ENCODE data around the gene UGT1A7.
"Not testable (repeated sequence)": the region's sequence is repeated elsewhere in the genome, so short reads cannot be mapped to it uniquely, and the experiment has no call there.

UGT1A7 gene

DNA sequence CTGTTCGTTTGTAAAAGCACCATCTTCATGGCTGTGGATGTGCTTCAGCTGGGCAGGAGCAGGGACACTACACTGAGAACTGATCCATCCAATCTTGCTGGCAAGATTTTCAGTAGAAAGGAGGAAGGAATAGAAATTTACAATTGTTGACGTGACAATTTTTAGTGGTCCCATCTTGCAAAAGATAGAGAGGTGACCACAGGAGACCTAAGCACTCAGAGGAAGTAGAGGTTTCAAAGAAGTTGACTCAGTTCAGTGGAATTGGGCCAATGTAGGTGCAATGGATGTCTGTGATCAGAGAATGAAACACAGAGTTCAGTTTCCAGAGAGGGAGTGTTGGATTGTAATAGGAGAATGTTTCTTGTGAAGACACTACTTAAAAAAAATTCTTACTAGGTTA lies 32.4 kb downstream of the UGT1A7 start:
- DNase-seq: no peak

DNA sequence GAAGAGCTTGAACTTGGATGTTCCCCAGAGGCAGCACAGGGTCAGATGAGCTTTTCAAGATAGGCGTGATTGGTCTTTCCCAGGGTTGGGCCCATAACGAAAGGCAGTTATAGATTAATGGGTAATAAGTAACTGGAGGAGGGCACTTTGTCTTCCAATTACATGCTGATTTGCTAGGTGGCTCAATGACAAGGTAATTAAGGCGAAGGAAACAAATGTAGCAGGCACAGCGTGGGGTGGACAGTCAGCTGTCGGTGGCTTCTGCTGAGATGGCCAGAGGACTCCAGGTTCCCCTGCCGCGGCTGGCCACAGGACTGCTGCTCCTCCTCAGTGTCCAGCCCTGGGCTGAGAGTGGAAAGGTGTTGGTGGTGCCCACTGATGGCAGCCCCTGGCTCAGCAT lies 36.9 kb downstream of the UGT1A7 start, which contains the start of gene UGT1A4:
Gene UGT1A4, plus strand, starts transcription at position 185 of the 400 bp plus-strand sequence. Its CDS starts 85 bp downstream, at position 270.
- DNase-seq: no peak

DNA sequence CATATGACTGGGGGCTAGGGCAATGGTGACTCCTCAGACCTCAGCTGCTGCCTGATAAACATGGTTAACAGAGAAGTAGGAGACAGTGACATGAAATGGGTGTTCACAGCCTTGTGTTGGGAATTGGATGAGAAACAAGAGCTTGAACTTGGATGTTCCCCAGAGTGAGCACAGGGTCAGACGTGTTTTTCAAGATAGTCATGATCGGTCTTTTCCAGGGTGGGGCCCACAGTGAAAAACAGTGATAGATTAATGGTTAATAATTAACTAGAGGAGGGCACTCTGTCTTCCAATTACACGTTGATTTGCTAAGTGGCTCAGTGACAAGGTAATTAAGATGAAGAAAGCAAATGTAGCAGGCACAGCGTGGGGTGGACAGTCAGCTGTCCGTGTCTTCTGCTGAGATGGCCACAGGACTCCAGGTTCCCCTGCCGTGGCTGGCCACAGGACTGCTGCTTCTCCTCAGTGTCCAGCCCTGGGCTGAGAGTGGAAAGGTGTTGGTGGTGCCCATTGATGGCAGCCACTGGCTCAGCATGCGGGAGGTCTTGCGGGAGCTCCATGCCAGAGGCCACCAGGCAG lies 47.1 kb downstream of the UGT1A7 start, which contains the start of gene UGT1A3:
Gene UGT1A3, plus strand, starts transcription at position 320 of the 579 bp plus-strand sequence. Its CDS starts 85 bp downstream, at position 405.
- no peak for DNase-seq

DNA sequence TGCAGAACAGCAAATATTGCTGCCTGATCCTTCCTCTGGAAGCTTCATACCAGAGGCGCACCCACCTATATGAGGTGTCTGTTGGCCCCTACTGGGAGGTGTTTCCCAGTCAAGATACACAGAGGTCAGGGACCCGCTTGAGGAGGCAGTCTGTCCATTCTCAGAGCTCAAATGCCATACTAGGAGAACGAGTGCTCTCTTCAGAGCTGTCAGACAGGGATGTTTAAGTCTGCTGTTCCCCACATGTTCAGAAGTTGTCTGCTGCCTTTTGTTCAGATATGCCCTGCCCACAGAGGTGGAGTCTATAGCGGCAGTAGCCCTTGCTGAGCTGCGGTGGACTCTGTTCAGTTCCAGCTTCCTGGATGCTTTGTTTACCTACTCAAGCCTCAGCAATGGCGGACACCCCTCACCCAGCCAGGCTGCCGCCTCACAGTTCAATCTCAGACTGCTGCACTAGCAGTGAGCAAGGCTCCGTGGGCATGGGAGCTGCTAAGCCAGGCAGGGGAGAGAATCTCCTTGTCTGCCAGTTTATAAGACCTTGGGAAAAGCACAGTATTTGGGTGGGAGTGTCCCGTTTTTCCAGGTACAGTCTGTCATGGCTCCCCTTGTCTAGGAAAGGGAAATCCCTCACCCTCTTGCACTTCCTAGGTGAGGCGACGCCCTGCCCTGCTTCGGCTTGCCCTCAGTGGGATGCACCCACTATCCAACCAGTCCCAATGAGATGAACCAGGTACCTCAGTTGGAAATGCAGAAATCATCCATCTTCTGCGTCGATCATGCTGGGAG lies 55.4 kb downstream of the UGT1A7 start:
- DNase-seq: not testable (repeated sequence)

DNA sequence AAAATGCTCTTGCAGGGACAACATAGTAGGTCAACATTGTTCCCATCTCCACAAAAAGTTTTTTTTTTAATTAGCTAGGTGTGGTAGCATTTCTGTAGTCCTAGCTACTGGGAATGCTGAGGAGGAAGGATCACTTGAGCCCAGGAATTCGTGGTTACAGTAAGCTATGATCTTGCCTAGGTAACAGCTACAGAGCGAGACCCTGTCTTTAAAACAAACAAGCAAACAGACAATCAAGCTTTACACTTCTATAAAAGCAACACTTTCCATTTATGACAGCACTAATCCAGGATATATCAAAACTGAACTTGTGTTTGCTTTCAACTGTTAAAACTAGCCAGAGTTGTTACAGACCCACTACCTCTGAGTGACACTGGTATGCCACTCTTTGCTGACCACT lies 59.2 kb downstream of the UGT1A7 start:
- no peak for DNase-seq

DNA sequence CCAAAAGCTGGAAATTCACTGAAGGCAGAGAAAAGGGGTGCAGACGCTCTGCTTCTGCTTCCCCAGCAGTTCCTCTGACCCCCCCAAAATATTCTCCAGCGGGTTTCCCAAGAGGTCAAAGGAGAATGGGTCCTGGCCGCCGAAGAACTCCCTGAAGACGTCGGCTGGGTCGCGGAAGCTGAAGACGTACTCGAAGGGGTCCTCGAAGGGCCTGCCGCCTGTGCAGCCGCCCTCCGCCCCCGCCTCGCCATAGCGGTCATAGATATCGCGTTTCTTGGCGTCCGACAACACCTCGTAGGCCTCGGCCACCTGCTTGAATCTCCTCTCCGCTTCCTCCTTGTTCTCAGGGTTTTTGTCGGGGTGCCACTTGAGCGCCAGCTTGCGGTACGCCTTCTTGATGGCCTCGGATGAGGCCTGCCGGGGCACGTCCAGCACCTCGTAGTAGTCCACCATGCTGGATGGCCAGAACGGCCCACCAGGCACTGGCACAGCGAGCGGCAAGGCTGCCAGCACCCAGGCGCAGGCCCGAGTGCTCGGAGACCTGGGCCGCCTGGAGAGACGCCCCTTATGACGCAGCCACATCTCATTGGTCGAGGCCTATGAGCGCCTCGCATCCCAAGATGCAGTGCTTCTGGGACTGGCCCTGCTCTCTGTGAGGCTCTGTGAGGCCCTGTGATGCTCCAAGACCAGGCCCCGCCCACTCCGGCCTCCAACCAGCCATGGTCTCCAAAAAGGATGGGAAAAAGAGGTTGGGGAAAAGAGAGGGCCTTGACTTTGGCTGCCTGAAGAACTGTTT lies 62.0 kb downstream of the UGT1A7 start:
- no peak for DNase-seq

DNA sequence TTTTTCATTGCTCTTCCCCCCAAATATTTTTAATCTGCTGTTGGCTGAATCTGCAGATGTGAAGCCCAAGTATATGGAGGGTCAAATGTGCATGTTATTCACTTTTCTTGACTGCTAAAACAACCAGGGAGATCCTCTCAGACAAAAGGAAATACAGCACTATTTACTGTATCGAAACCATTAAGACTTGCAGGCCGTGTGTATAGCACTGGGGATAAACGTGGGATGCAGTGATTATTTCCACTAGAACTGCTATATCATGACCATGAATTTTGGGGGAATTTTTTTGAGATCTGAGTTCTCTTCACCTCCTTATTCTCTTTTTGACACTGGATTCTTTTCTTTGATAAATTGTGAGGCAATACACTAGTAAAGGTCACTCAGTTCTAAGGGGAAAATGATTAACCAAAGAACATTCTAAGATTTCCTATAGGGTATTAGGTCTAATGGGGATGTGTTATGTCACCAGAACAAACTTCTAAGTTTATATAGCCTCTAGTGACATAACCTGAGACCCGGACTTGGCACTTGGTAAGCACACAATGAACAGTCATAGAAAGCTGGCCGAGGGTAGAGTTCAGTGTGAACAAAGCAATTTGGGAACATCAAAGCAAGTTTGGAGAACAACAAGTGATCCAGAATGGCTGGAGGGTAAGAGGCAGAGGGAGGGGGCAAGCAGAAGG lies 63.5 kb downstream of the UGT1A7 start:
- no peak for DNase-seq

DNA sequence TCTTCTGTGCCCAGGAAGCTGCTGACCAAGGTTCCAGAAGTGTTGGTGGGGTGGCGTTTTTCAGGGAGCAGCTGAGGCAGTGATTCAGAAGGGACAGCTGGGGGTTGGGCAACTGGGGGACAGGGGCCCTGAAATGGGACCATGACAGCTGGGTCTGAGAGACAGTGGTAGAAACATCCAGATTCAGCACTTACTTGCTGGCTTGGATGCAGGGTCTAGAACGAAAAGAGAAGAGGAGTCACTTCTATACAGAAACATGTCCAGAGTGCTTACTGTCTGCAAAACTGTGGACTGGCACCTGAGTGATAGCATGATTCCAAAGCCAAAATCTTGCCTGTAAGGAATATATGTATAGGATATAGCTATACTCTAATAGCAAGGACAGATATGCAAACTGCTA lies 64.1 kb downstream of the UGT1A7 start:
- not testable (repeated sequence) for DNase-seq

DNA sequence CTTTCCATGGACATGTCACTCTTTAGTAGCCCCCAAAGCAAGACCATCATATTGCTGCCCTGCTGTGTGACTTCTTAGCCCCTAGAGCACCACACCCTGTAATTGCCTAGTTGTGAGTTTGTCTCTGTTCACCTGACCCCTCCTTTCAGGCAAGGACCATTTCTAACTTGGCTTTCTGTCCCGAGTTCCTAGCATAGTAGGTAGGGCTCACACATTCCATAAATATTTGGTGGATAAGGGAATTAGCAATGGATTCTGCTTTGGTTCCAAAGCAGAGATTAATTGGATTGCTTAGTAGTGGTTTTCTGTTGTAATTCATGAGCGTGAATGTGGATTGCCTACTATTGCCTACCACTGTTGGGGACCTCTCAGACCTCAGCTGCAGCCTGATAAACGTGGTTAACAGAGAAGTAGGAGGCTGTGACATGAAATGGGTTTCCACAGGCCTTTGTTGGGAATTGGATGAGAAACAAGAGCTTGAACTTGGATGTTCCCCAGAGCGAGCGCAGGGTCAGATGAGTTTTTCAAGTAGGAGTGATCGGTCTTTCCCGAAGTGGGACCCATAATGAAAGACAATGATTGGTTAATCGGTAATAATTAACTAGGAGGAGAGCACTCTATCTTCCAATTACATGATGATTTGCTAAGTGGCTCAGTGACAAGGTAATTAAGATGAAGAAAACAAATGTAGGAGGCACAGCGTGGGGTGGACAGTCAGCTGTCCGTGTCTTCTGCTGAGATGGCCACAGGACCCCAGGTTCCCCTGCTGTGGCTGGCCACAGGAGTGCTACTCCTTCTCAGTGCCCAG lies 65.0 kb downstream of the UGT1A7 start:
- DNase-seq: no peak

DNA sequence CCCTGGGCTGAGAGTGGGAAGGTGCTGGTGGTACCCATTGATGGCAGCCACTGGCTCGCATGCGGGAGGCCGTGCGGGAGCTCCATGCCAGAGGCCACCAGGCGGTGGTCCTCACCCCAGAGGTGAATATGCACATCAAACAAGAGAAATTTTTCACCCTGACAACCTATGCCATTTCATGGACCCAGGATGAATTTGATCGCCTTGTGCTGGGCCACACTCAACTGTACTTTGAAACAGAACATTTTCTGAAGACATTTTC lies 65.5 kb downstream of the UGT1A7 start:
- DNase-seq: no peak

DNA sequence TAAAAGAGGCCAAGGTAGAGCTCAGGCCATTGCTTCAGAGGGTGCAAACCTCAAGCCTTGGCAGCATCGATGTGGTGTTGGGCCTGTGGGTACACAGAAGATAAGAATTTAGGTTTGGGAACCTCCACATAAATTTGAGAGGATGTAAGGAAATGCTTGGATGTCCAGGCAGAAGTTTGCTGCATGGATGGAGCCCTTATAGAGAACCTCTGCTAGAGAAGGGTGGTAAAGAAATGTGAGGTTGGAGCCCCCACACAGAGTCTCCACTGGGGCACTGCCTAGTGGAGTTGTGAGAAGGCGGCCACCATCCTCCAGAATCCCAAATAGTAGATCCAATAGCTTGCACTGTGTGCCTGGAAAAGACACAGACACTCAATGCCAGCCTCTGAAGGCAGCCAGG lies 69.0 kb downstream of the UGT1A7 start:
- not testable (repeated sequence) for DNase-seq

DNA sequence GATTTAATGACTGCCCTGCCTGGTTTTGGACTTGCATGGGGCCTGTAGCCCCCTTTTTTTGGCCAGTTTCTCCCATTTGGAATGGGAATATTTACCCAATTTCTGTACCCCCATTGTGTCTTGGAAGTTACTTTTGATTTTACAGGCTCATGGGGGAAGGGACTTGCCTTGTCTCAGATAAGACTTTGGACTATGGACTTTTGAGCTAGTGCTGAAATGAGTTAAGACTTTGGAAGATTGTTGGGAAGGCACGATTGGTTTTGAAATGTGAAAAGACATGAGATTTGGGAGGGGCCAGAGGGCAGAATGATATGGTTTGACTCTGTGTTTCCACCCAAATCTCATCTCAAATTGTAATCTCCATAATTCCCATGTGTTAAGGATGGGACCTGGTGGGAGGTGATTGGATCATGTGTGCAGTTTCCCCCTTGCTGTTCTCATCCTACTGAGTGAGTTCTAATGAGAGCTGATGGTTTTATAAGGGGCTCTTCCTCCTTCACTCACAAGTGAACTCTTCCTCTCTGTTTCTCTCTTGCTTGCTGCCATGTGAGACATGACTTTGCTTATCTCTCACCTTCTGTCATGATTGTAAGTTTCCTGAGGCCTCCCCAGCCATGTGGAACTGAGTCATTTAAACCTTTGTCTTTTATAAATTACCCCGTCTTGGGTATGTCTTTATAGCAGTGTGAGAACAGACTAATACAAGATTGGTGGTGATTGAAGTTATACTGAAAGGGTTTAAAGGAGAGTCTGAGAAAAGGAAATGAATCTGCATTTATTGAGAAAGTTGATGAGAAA lies 69.7 kb downstream of the UGT1A7 start:
- not testable (repeated sequence) for DNase-seq

DNA sequence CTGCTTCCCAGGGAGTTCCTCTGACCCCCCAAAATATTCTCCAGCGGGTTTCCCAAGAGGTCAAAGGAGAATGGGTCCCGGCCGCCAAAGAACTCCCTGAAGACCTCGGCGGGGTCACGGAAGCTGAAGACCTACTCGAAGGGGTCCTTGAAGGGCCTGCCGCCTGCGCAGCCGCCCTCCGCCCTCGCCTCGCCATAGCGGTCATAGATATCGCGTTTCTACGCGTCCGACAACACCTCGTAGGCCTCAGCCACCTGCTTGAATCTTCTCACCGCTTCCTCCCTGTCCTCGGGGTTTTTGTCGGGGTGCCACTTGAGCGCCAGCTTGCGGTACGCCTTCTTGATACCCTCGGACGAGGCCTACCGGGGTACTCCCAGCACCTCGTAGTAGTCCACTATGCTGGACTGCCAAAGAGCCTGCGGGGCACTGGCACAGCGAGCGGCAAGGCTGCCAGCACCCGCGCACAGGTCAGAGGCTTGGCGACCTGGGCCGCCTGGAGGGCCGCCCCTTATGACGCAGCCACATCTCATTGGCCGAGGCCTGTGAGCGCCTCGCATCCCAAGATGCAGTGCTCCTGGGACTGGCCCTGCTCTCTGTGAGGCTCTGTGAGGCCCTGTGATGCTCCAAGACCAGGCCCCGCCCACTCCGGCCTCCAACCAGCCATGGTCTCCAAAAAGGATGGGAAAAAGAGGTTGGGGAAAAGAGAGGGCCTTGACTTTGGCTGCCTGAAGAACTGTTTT lies 73.3 kb downstream of the UGT1A7 start:
- DNase-seq: no peak

DNA sequence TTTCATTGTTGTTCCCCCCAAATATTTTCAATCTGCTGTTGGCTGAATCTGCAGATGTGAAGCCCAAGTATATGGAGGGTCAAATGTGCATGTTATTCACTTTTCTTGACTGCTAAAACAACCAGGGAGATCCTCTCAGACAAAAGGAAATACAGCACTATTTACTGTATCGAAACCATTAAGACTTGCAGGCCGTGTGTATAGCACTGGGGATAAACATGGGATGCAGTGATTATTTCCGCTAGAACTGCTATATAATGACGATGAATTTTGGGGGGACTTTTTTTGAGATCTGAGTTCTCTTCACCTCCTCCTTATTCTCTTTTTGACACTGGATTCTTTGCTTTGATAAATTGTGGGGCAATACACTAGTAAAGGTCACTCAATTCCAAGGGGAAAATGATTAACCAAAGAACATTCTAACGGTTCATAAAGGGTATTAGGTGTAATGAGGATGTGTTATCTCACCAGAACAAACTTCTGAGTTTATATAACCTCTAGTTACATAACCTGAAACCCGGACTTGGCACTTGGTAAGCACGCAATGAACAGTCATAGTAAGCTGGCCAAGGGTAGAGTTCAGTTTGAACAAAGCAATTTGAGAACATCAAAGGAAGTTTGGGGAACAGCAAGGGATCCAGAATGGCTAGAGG lies 74.9 kb downstream of the UGT1A7 start:
- DNase-seq: no peak

DNA sequence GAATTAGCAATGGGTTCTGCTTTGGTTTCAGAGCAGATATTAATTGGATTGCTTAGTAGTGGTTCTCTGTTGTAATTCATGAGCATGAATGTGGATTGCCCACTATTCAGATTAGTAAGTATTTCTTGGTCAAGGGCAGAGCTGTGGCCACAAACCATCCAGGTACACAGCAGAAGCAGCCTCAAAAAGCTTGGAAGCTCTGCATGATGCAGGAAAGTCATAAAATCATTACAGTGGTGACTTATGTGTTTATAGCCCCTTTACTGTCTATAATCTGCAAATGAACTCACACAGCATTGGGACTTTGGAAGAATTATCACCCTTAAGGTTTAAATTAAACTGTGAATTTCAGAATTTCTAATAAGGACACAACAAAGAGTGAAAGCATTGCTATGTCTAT lies 76.4 kb downstream of the UGT1A7 start:
- no peak for DNase-seq

DNA sequence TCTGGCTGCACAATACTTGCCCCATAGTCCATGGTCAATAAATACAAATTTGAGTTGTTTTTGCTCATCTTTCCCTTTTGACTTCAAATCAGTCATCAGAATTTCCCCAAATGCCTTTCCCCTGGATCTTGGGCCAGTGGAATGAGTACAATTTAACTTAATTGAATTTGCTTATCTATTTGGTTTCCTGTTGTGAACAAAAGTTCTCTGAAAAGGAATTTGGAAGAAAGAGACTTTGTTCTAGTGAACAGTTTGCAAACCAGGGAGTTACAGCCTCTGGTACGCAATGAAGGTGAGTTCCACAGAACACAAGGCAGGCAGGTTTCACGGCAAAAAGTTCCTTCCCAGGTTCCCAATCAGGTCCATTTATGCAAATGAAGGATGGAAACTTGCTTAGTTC lies 77.1 kb downstream of the UGT1A7 start:
- DNase-seq: no peak

DNA sequence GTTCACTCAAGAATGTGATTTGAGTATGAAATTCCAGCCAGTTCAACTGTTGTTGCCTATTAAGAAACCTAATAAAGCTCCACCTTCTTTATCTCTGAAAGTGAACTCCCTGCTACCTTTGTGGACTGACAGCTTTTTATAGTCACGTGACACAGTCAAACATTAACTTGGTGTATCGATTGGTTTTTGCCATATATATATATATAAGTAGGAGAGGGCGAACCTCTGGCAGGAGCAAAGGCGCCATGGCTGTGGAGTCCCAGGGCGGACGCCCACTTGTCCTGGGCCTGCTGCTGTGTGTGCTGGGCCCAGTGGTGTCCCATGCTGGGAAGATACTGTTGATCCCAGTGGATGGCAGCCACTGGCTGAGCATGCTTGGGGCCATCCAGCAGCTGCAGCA lies 78.3 kb downstream of the UGT1A7 start, which contains the start of gene UGT1A1:
Gene UGT1A1, plus strand, starts transcription at position 228 of the 400 bp plus-strand sequence. Its CDS starts 18 bp downstream, at position 246.
- no peak for DNase-seq

DNA sequence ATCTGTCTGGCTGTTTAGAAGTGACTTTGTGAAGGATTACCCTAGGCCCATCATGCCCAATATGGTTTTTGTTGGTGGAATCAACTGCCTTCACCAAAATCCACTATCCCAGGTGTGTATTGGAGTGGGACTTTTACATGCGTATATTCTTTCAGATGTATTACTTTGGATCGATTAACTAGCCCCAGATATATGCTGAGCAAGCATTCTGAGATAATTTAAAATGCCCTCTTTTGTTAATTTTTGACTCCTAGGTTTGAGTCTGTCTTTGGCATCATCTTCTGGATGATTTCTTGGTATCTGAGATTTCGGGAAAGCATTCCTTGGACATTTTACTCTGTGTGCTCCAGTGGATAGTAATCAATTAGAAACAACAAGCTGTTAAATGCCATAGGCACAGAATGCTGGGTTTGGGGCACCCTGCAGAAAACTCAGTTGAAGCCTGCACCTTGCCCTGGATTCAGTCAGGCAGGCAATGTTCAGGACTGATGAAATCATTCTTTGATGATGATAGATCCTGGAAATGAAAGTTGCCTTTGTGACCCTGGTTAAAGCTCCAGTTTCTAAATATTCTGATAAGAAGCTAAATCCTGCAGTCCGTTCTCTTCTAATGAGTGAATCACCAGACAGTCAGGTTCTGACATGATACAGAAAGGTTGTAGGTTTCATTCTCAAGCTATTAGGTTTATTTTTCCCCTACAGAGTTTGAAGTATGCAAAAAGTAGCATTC lies 79.5 kb downstream of the UGT1A7 start:
- no peak for DNase-seq

DNA sequence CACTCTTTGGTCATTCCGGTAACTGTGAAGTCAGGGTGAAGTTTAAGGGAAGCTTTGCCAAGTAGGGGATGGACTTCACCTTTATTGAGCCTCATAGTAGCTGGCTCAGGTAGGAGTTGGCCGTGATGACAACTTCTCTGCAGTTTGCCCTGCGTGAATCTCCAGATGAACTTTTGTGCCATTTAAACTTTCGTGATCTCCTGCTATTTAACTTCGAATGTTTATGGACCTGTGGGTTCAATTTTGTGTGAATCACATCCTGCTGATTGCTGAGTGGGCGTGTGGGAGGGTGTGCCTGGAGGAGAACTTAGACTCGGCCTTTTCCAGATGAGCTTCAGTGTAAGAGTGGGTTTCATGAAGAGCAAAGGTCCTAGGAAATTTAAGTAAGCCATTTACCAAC lies 82.6 kb downstream of the UGT1A7 start:
- DNase-seq: no peak
